CD8-positive, alpha-beta memory T cell (primary cell): Measurements from ENCODE around the gene GOLGA6L10. TPM values are rescaled to one million over a fixed set of nuclear protein-coding genes. Genes with fewer than 3 reads are reported as not detected.
"Not testable (repeated sequence)": the region's sequence is repeated elsewhere in the genome, so short reads cannot be mapped to it uniquely, and the experiment has no call there.

Experiments used
- CTCF ChIA-PET: fragments of 350-600 bp; sonication (Branson Sonifier 250); formaldehyde crosslinking; loops from one replicate; lab custom pipeline; 2021; ENCODE audit warnings: antibody characterized with exemption; lab: Charles Lee
- POLR2A ChIA-PET: fragments of 350-600 bp; sonication (Branson Sonifier 250); formaldehyde crosslinking; loops from one replicate; lab custom pipeline; 2021; ENCODE audit warnings: antibody characterized with exemption; lab: Charles Lee
- DNase-seq, 5 donors: peaks; one replicate each; pipeline versions ENCODE4 v3.0.0 to v3.0.0-alpha.2; 2020 to 2022; ENCODE audit warnings: mixed read lengths in 1 of 5
- H3K27ac ChIP-seq: one replicate; pipeline ENCODE4 v1.7.0; 2013; ENCODE audit warnings: low read depth, mild to moderate bottlenecking, low read length, moderate library complexity
- H3K27me3 ChIP-seq: 2 replicates; pipeline ENCODE4 v1.7.0; 2013; ENCODE audit warnings: low read length, mild to moderate bottlenecking; ENCODE audit not compliant: insufficient read depth, poor library complexity, severe bottlenecking
- H3K36me3 ChIP-seq: 2 replicates; pipeline ENCODE4 v1.7.0; 2013; ENCODE audit warnings: mild to moderate bottlenecking, low read length, moderate library complexity; ENCODE audit not compliant: insufficient read depth
- H3K4me1 ChIP-seq: 2 replicates; pipeline ENCODE4 v1.7.0; 2013; ENCODE audit warnings: mild to moderate bottlenecking, low read length, moderate library complexity; ENCODE audit not compliant: insufficient read depth
- H3K4me3 ChIP-seq: 2 replicates; pipeline ENCODE4 v1.7.0; 2013; ENCODE audit warnings: mild to moderate bottlenecking, low read length
- H3K9me3 ChIP-seq: 2 replicates; pipeline ENCODE4 v1.7.0; 2013; ENCODE audit warnings: mild to moderate bottlenecking, low read length
- H3K27ac Mint-ChIP-seq, 8 donors: one replicate each; pipeline ENCODE4 v1.8.0; 2020 to 2021; ENCODE audit warnings: mixed read lengths in 8 of 8, mild to moderate bottlenecking in 6 of 8, inconsistent platforms in 3 of 8, moderate library complexity in 3 of 8
- H3K27me3 Mint-ChIP-seq, 2 donors: one replicate each; pipeline ENCODE4 v1.8.0; 2020 to 2021; ENCODE audit warnings: mixed read lengths in 2 of 2, mild to moderate bottlenecking in 1 of 2, moderate library complexity in 1 of 2
- H3K36me3 Mint-ChIP-seq, 3 donors: one replicate each; pipeline ENCODE4 v1.8.0; 2020 to 2021; ENCODE audit warnings: mixed read lengths in 3 of 3, inconsistent platforms in 1 of 3, mild to moderate bottlenecking in 1 of 3
- H3K4me1 Mint-ChIP-seq, 3 donors: one replicate each; pipeline ENCODE4 v1.8.0; 2020 to 2021; ENCODE audit warnings: mixed read lengths in 3 of 3, inconsistent platforms in 1 of 3, mild to moderate bottlenecking in 1 of 3
- H3K4me3 Mint-ChIP-seq, 7 donors: one replicate each; pipeline ENCODE4 v1.8.0; 2020 to 2021; ENCODE audit warnings: mixed read lengths in 7 of 7, mild to moderate bottlenecking in 6 of 7, moderate library complexity in 4 of 7, inconsistent platforms in 2 of 7
- H3K9me3 Mint-ChIP-seq, 5 donors: one replicate each; pipeline ENCODE4 v1.8.0; 2020 to 2022; ENCODE audit warnings: mixed read lengths in 5 of 5, mild to moderate bottlenecking in 3 of 5, moderate library complexity in 2 of 5, inconsistent platforms in 1 of 5
- polyA plus RNA-seq: library from polyadenylated mRNA; unstranded; fragments of 300-500 nt; fragmentation: Illumina TruSeq; gene quantifications from one replicate; pipeline ENCODE4 v1.2.3, GENCODE V29; 2021
- total RNA-seq, 2 experiments: library from RNA; stranded (reverse); gene quantifications; one replicate each; pipeline ENCODE4 v1.2.3, GENCODE V29; 2021

Gene GOLGA6L10
- total and polyA plus RNA-seq, 3 experiments from 2014 or later = 0.16 to 1.7 (median 0.96) TPM

GRCh38 chr15:82313446-82313845 is 35.8 kb downstream of the GOLGA6L10 start:
- H3K4me1 Mint-ChIP-seq = no peaks in the 10 kb centered on the region
- POLR2A ChIA-PET = no interaction called here
- Histone ChIP-seq H3K27ac (no peak overlapping the region), H3K9me3 (no peaks in the 10 kb centered on the region), H3K4me3 (no peak overlapping the region), H3K36me3 (no peaks in the 10 kb centered on the region), H3K4me1 (no peaks in the 10 kb centered on the region), H3K27me3 (no peaks in the 10 kb centered on the region)
- peaks cover 0 to 9% of the 10 kb centered on the region in 2 donors for H3K27me3 Mint-ChIP-seq
- H3K36me3 Mint-ChIP-seq = peaks cover 0 to 11% (median 0%) of the 10 kb centered on the region in 3 donors
- DNase-seq = no peak
- H3K4me3 Mint-ChIP-seq = no peak overlapping the region
- H3K9me3 Mint-ChIP-seq = peaks cover 3 to 8% (median 6%) of the 10 kb centered on the region in 5 donors
- H3K27ac Mint-ChIP-seq = peak overlapping the region in 1 of 8 donors; percentile 26
- CTCF ChIA-PET = no interaction called here

GRCh38 chr15:82312586-82313349 is 36.5 kb downstream of the GOLGA6L10 start:
- Mint-ChIP-seq H3K9me3 (peaks cover 3 to 8% (median 6%) of the 10 kb centered on the region in 5 donors), H3K36me3 (peaks cover 0 to 11% (median 0%) of the 10 kb centered on the region in 3 donors), H3K27ac (no peak overlapping the region), H3K4me1 (no peaks in the 10 kb centered on the region), H3K4me3 (no peak overlapping the region), H3K27me3 (peaks cover 0 to 9% of the 10 kb centered on the region in 2 donors)
- Histone ChIP-seq H3K9me3 (no peaks in the 10 kb centered on the region), H3K27me3 (no peaks in the 10 kb centered on the region), H3K27ac (no peak overlapping the region), H3K36me3 (no peaks in the 10 kb centered on the region), H3K4me3 (no peak overlapping the region), H3K4me1 (no peaks in the 10 kb centered on the region)
- no peak for DNase-seq
- CTCF ChIA-PET = no interaction called here
- POLR2A ChIA-PET = no interaction called here

DNA sequence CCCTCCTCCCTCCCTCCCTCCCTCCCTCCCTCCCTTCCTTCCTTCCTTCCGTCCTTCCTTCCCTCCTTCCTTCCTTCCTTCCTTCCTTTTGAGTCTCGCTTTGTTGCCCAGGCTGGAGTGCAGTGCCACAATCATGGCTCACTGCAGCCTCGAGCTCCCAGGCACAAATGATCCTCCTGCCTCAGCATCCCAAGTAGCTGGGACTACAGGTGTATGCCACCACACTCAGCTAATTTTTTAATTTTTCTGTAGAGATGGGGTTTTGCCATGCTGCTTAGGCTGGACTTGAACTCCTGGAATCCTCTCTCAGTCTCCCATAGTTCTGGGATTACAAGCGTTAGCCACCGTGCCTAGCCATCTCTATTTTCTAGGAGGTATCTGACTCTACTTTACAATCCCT is 38.0 kb downstream of the GOLGA6L10 start:
- H3K4me3 Mint-ChIP-seq, H3K27me3 ChIP-seq, H3K9me3 Mint-ChIP-seq, H3K36me3 ChIP-seq, H3K4me1 ChIP-seq, DNase-seq, POLR2A ChIA-PET, H3K27ac Mint-ChIP-seq, H3K4me1 Mint-ChIP-seq, H3K9me3 ChIP-seq, H3K4me3 ChIP-seq, CTCF ChIA-PET, H3K27me3 Mint-ChIP-seq, H3K27ac ChIP-seq: not testable (repeated sequence)
- peaks cover 0 to 11% (median 0%) of the 10 kb centered on the region in 3 donors for H3K36me3 Mint-ChIP-seq

GRCh38 chr15:82309802-82310201 is 39.5 kb downstream of the GOLGA6L10 start:
- no peak overlapping the region for H3K4me3 ChIP-seq
- H3K27me3 ChIP-seq = no peaks in the 10 kb centered on the region
- Mint-ChIP-seq H3K9me3 (peaks cover 3 to 8% (median 6%) of the 10 kb centered on the region in 5 donors), H3K27me3 (peaks cover 0 to 9% of the 10 kb centered on the region in 2 donors), H3K4me3 (no peak overlapping the region), H3K36me3 (peaks cover 0 to 11% (median 0%) of the 10 kb centered on the region in 3 donors), H3K27ac (no peak overlapping the region), H3K4me1 (peaks cover 0 to 6% (median 5%) of the 10 kb centered on the region in 3 donors)
- H3K9me3 ChIP-seq = no peaks in the 10 kb centered on the region
- DNase-seq = no peak
- no peaks in the 10 kb centered on the region for H3K4me1 ChIP-seq
- no peaks in the 10 kb centered on the region for H3K36me3 ChIP-seq
- POLR2A ChIA-PET = interaction anchor here (0.6 kb wide), 1 partner anchor 1224 kb away, joined by 4 read pairs; no protein-coding TSS in a partner anchor
- H3K27ac ChIP-seq = no peak overlapping the region
- CTCF ChIA-PET = no interaction called here

DNA sequence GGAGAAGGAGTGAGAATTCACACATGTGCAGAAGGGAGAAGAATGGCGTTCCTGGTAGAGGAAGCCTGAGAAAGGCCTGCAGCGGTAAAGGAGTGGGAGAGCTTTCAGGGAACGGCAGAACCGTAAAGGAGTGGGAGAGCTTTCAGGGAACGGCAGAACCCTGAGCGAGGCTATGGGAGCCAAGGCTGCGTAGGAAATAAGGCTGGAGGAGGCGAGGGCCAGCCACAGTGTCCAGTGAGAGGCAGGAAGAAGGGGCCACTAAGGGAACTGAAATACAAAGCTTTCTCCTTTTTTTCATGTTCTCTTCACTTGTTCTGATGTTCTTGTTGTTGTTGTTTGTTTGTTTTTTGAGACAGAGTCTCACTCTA is 41.6 kb downstream of the GOLGA6L10 start:
- Mint-ChIP-seq H3K27ac (no peak overlapping the region), H3K36me3 (peaks cover 0 to 11% (median 0%) of the 10 kb centered on the region in 3 donors), H3K9me3 (peaks cover 3 to 8% (median 6%) of the 10 kb centered on the region in 5 donors), H3K27me3 (peaks cover 0 to 9% of the 10 kb centered on the region in 2 donors), H3K4me3 (no peak overlapping the region), H3K4me1 (peaks cover 0 to 8% (median 5%) of the 10 kb centered on the region in 3 donors)
- Histone ChIP-seq H3K4me3 (no peak overlapping the region), H3K27me3 (no peaks in the 10 kb centered on the region), H3K27ac (no peak overlapping the region), H3K36me3 (no peaks in the 10 kb centered on the region), H3K4me1 (no peaks in the 10 kb centered on the region), H3K9me3 (no peaks in the 10 kb centered on the region)
- CTCF ChIA-PET = no interaction called here
- no peak for DNase-seq
- POLR2A ChIA-PET = no interaction called here

DNA sequence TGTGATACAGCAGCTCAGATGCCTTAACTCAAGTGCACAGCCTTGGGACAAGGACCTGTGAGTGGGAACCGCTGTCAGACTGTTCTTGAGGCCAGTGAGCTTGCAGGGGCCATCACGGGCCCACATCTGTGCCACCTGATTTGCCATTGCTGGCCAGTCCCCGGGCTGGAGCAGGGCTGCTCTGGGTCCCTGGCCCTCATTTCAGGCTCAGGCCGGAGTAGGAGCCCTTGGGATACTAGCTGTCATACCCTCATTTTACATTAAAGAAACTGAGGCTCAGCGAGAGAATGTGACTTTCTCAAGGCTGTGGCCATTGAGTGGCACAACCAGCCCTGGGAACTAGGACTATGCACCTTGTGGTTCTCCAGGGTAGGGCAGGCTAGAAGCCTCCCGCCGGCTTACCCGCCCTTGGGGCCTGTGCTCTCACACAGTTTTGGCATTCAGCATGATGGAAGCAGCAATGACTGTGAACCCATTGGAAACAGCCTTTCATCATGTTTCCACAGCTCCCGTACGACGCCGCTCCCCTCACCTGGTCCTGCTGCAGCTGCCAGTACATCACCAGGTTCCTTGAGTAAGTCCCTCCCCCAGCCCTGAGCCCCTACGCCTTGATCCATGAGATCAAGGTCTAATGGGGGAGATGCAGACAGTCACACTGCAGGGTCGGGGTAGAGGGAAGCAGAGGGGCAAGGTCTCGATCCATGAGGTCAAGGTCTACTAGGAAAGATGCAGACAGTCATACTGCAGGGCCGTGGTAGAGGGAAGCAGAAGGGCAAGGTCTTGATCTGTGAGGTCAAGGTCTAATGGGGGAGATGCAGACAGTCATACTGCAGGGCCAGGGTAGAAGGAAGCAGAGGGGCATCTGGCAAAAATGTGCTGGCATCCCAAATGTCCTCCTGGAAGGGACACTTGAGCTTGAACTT is 42.2 kb downstream of the GOLGA6L10 start:
- POLR2A ChIA-PET = no interaction called here

GRCh38 chr15:82305621-82306048 is 43.6 kb downstream of the GOLGA6L10 start:
- ChIA-PET CTCF (no interaction called here), POLR2A (no interaction called here)
- no peak overlapping the region for H3K27ac ChIP-seq
- H3K9me3 ChIP-seq = no peaks in the 10 kb centered on the region
- Mint-ChIP-seq H3K27ac (peak overlapping the region in 1 of 8 donors; percentile 37), H3K9me3 (peaks cover 0 to 4% (median 3%) of the 10 kb centered on the region in 5 donors), H3K4me3 (no peak overlapping the region), H3K4me1 (peaks cover 0 to 9% (median 8%) of the 10 kb centered on the region in 3 donors), H3K27me3 (peaks cover 0 to 3% of the 10 kb centered on the region in 2 donors), H3K36me3 (peaks cover 0 to 13% (median 0%) of the 10 kb centered on the region in 3 donors)
- no peak for DNase-seq
- no peak overlapping the region for H3K4me3 ChIP-seq
- H3K27me3 ChIP-seq = no peaks in the 10 kb centered on the region
- H3K36me3 ChIP-seq = no peaks in the 10 kb centered on the region
- no peaks in the 10 kb centered on the region for H3K4me1 ChIP-seq

More for the DNA sequence above, 42.2 kb downstream of the GOLGA6L10 start:
- Histone ChIP-seq H3K4me3 (no peak overlapping the region), H3K27ac (no peak overlapping the region), H3K4me1 (no peaks in the 10 kb centered on the region), H3K36me3 (no peaks in the 10 kb centered on the region), H3K27me3 (no peaks in the 10 kb centered on the region), H3K9me3 (no peaks in the 10 kb centered on the region)
- no peak overlapping the region for H3K4me3 Mint-ChIP-seq
- H3K4me1 Mint-ChIP-seq = peaks cover 0 to 8% (median 5%) of the 10 kb centered on the region in 3 donors
- H3K27me3 Mint-ChIP-seq = peaks cover 0 to 9% of the 10 kb centered on the region in 2 donors
- peaks cover 0 to 12% (median 0%) of the 10 kb centered on the region in 3 donors for H3K36me3 Mint-ChIP-seq
- no peak for DNase-seq
- CTCF ChIA-PET = no interaction called here
- H3K27ac Mint-ChIP-seq = peak overlapping the region in 1 of 8 donors; percentile 56
- H3K9me3 Mint-ChIP-seq = peaks cover 3 to 8% (median 6%) of the 10 kb centered on the region in 5 donors

- no peaks in the 10 kb centered on the region for H3K27me3 Mint-ChIP-seq
- H3K36me3 Mint-ChIP-seq = peaks cover 0 to 7% (median 0%) of the 10 kb centered on the region in 3 donors
- no peaks in the 10 kb centered on the region for H3K9me3 ChIP-seq
- DNase-seq = no peak
- ChIA-PET CTCF (no interaction called here), POLR2A (no interaction called here)
- H3K9me3 Mint-ChIP-seq = no peaks in the 10 kb centered on the region
- H3K4me3 Mint-ChIP-seq = no peak overlapping the region
- H3K27ac Mint-ChIP-seq = no peak overlapping the region
- H3K27ac ChIP-seq = no peak overlapping the region
- H3K4me3 ChIP-seq = no peak overlapping the region
- H3K36me3 ChIP-seq = no peaks in the 10 kb centered on the region
- peaks cover 0 to 9% (median 8%) of the 10 kb centered on the region in 3 donors for H3K4me1 Mint-ChIP-seq
- H3K27me3 ChIP-seq = no peaks in the 10 kb centered on the region
- no peaks in the 10 kb centered on the region for H3K4me1 ChIP-seq
These were observed 44.5 kb downstream of the GOLGA6L10 start for GRCh38 chr15:82304778-82305090.
